ENCODE measurements around the gene IGSF9B. TPM values are rescaled to one million over a fixed set of nuclear protein-coding genes. Genes with fewer than 3 reads are reported as not detected.

Gene IGSF9B
- total and polyA plus RNA-seq, 9 of the 15 experiments (the other 6 are each of a cell fraction or from before 2014, with no cell fraction given), result 0.09 TPM; not detected in 8

DNA sequence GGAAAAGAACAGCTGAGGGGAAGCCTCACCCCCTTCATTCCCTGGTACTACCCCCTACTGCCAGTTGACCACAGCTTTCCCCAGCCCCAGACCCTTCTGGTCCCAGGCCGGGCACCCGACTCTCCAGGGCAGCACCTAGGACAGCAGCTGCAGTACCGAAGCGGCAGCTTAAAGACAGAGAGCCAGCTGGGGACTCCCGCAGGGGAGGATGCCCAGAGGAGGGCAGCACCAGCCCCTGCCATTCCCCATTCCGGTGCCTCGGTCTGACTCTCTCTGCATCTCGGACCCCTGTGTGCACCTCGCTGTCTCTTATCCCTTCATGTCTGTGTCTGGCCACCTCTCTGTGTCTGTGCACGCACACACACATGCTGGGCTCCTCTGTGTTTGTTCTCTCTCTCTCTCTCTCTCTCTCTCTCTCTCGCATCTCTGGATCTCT lies 9.4 kb downstream of the IGSF9B start (continued):
- TF ChIP-seq, protein P1, sequence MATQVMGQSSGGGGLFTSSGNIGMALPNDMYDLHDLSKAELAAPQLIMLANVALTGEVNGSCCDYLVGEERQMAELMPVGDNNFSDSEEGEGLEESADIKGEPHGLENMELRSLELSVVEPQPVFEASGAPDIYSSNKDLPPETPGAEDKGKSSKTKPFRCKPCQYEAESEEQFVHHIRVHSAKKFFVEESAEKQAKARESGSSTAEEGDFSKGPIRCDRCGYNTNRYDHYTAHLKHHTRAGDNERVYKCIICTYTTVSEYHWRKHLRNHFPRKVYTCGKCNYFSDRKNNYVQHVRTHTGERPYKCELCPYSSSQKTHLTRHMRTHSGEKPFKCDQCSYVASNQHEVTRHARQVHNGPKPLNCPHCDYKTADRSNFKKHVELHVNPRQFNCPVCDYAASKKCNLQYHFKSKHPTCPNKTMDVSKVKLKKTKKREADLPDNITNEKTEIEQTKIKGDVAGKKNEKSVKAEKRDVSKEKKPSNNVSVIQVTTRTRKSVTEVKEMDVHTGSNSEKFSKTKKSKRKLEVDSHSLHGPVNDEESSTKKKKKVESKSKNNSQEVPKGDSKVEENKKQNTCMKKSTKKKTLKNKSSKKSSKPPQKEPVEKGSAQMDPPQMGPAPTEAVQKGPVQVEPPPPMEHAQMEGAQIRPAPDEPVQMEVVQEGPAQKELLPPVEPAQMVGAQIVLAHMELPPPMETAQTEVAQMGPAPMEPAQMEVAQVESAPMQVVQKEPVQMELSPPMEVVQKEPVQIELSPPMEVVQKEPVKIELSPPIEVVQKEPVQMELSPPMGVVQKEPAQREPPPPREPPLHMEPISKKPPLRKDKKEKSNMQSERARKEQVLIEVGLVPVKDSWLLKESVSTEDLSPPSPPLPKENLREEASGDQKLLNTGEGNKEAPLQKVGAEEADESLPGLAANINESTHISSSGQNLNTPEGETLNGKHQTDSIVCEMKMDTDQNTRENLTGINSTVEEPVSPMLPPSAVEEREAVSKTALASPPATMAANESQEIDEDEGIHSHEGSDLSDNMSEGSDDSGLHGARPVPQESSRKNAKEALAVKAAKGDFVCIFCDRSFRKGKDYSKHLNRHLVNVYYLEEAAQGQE (IDR thresholded peaks at IDR 0.05; ENCODE audit: borderline replicate concordance), result peak; percentile 84
- TF ChIP-seq, protein P1 (CRISPR knock-in tag; IDR thresholded peaks at IDR 0.05; ENCODE audit: low read depth), result peak; percentile 81; the same call in 1 of the 2 replicates
- peak; percentile 18; the same call in 1 of the 2 replicates for TF ChIP-seq EHMT2 (IDR thresholded peaks at IDR 0.05)
- TF ChIP-seq, protein P2, sequence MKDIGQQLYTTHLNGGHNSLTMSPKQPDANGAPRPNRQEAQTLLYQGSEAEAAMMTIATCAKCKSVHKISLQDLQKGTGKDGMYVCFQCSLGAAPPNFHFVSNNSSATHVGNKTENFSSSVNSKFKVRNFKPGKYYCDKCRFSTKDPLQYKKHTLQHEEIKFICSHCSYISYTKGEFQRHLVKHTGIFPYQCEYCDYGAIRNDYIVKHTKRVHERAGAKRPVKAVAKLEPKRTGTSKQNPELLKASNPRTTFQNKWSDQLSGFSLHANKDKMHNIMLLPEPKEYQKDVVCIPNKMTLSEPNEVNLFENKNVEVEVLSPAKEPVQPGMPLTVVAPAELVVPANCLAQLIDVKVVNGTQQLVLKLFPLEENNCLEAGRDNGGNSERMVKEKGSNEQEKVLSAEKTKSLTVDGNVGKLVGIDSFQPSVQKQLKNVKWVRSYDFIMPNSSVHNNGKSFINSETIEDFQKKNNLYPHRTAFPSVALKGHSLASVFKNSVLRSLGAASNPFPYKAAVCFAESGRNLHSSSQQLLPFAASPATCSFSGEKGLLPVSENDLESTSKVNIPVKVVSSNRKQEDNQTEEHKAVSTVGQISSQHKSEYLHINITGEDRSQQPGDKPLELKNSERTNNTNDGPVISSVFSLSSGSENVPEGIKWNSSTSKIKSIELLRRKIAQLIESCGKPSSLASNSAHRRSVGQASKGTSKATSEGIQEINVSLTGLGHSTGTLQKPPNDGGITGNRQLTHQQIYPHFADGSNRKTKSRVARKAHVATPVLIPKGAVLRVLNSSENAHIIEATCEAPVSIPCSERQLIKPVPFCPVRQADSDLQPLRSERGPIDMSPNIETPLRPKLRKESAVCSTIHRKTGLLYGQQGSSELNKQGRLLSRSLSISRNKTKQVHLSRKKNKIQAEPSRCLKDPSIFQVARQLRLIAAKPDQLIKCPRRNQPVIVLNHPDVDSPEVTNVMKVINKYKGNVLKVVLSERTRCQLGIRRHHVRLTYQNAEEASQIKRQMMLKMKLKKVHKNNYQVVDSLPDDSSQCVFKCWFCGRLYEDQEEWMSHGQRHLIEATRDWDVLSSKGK (CRISPR knock-in tag; IDR thresholded peaks at IDR 0.05), result no peak
